ENCODE results near the gene BOLL. TPM values are rescaled to one million over a fixed set of nuclear protein-coding genes. Genes with fewer than 3 reads are reported as not detected.

Gene BOLL
- total RNA-seq, 1 experiment from 2014 or later, result not detected

- H3K4me3 ChIP-seq (ENCODE audit: low read depth in 2 of 2, low read length in 2 of 2), result no peak overlapping the region
- no peaks in the 10 kb centered on the region for H3K9me3 ChIP-seq (ENCODE audit: control insufficient read depth, insufficient read depth, low read depth, low read length)
- no peaks in the 10 kb centered on the region for H3K36me3 ChIP-seq (ENCODE audit: control insufficient read depth, insufficient read depth, low read length)
- no TSS peak for BruUV-seq (replicated peaks)
- no peaks in the 10 kb centered on the region; the same call in none of the 2 replicates for H3K27me3 ChIP-seq (ENCODE audit: control insufficient read depth, insufficient read depth, low read length)
- ATAC-seq, result no peak
- no peak overlapping the region for H3K27ac ChIP-seq (ENCODE audit: low read length)
- in situ Hi-C loops (cut with HindIII; ENCODE audit: low pct_unique_long_range_greater_than_20kb, low sequenced_read_pairs) (no loop called here), intact Hi-C loops (cut with micrococcal nuclease; ENCODE audit: unreplicated experiment) (no loop called here)
- CTCF ChIA-PET, result no interaction called here
- no peaks in the 10 kb centered on the region for H3K4me1 ChIP-seq (ENCODE audit: control insufficient read depth, insufficient read depth, low read length)
- TF ChIP-seq CTCF (IDR thresholded peaks at IDR 0.05), result no peak
- no peak for TF ChIP-seq POLR2AphosphoS5 (IDR thresholded peaks at IDR 0.05; ENCODE audit: low read depth, low read length)
- no peak for TF ChIP-seq TCF7L2 (IDR thresholded peaks at IDR 0.05; ENCODE audit: low read depth, low read length)
- TF ChIP-seq REST (IDR thresholded peaks at IDR 0.05; ENCODE audit: insufficient read depth in 1 of 2, low read depth in 2 of 2, low read length in 1 of 2), result no peak
- no peak for TF ChIP-seq SIN3A (IDR thresholded peaks at IDR 0.05; ENCODE audit: borderline replicate concordance, insufficient read depth, low read depth, low read length)
- DNase-seq (ENCODE audit: low read depth, low spot score), result no peak
- POLR2A ChIA-PET, result no interaction called here
These were observed 37.2 kb upstream of the BOLL start for GRCh38 chr2:197822333-197822732.

GRCh38 chr2:197821550-197822289 is 36.6 kb upstream of the BOLL start:
- no peak for TF ChIP-seq SIN3A (IDR thresholded peaks at IDR 0.05; ENCODE audit: borderline replicate concordance, insufficient read depth, low read depth, low read length)
- TF ChIP-seq CTCF (IDR thresholded peaks at IDR 0.05), result no peak
- no peak for TF ChIP-seq POLR2AphosphoS5 (IDR thresholded peaks at IDR 0.05; ENCODE audit: low read depth, low read length)
- no peak for TF ChIP-seq TCF7L2 (IDR thresholded peaks at IDR 0.05; ENCODE audit: low read depth, low read length)
- TF ChIP-seq REST (IDR thresholded peaks at IDR 0.05; ENCODE audit: insufficient read depth in 1 of 2, low read depth in 2 of 2, low read length in 1 of 2), result no peak
- no TSS peak for BruUV-seq (replicated peaks)
- H3K9me3 ChIP-seq (ENCODE audit: control insufficient read depth, insufficient read depth, low read depth, low read length), result no peaks in the 10 kb centered on the region
- ChIA-PET POLR2A (no interaction called here), CTCF (no interaction called here)
- no peaks in the 10 kb centered on the region for H3K36me3 ChIP-seq (ENCODE audit: control insufficient read depth, insufficient read depth, low read length)
- DNase-seq (ENCODE audit: low read depth, low spot score) (no peak), ATAC-seq (no peak)
- H3K27ac ChIP-seq (ENCODE audit: low read length), result no peak overlapping the region
- in situ Hi-C loops (cut with HindIII; ENCODE audit: low pct_unique_long_range_greater_than_20kb, low sequenced_read_pairs) (no loop called here), intact Hi-C loops (cut with micrococcal nuclease; ENCODE audit: unreplicated experiment) (no loop called here)
- no peaks in the 10 kb centered on the region for H3K4me1 ChIP-seq (ENCODE audit: control insufficient read depth, insufficient read depth, low read length)
- no peaks in the 10 kb centered on the region; the same call in none of the 2 replicates for H3K27me3 ChIP-seq (ENCODE audit: control insufficient read depth, insufficient read depth, low read length)
- no peak overlapping the region for H3K4me3 ChIP-seq (ENCODE audit: low read depth in 2 of 2, low read length in 2 of 2)
